GM23338 (cell line): ENCODE results near the gene CPB1. TPM values are rescaled to one million over a fixed set of nuclear protein-coding genes. Genes with fewer than 3 reads are reported as not detected.

Source experiments
- ATAC-seq: fragments of 200-7000 bp; cut with Tn5 transposase; 3 replicates; pipeline ENCODE4 v1.9.1; 2020
- DNase-seq: peaks from one replicate; pipeline ENCODE4 v3.0.0-alpha.2; 2015; ENCODE audit warnings: low spot score
- H2AFZ ChIP-seq: fragments of 200-600 bp; sonication (generic); 2 replicates; pipeline ENCODE4 v1.8.0; 2016; ENCODE audit warnings: antibody characterized with exemption, mild to moderate bottlenecking, moderate library complexity
- H3F3A ChIP-seq: fragments of 200-600 bp; sonication (generic); replicated peaks from 2 replicates; pipeline ENCODE4 v1.8.0; 2017; ENCODE audit warnings: antibody characterized with exemption, mixed run types, low read depth
- H3K27ac ChIP-seq: fragments of 200-600 bp; sonication (generic); 2 replicates; pipeline ENCODE4 v1.6.1; 2016; ENCODE audit warnings: low read depth
- H3K27me3 ChIP-seq: fragments of 200-600 bp; sonication (generic); 2 replicates; pipeline ENCODE4 v1.8.0; 2016; ENCODE audit warnings: mild to moderate bottlenecking, mixed run types, moderate library complexity; ENCODE audit not compliant: insufficient read depth
- H3K36me3 ChIP-seq: fragments of 200-600 bp; sonication (generic); 2 replicates; pipeline ENCODE4 v1.8.0; 2016; ENCODE audit warnings: mild to moderate bottlenecking; ENCODE audit not compliant: insufficient read depth
- H3K4me1 ChIP-seq: fragments of 200-600 bp; sonication (generic); 2 replicates; pipeline ENCODE4 v1.8.0; 2016; ENCODE audit warnings: mild to moderate bottlenecking, moderate library complexity; ENCODE audit not compliant: insufficient read depth
- H3K4me2 ChIP-seq: fragments of 200-600 bp; sonication (generic); 2 replicates; pipeline ENCODE4 v1.7.1; 2017; ENCODE audit warnings: mixed run types
- H3K4me3 ChIP-seq: fragments of 200-600 bp; sonication (generic); 2 replicates; pipeline ENCODE4 v1.6.1; 2016; ENCODE audit warnings: mixed run types
- H3K79me2 ChIP-seq: fragments of 200-600 bp; sonication (generic); replicated peaks from 2 replicates; pipeline ENCODE4 v1.8.0; 2017; ENCODE audit warnings: mild to moderate bottlenecking; ENCODE audit not compliant: insufficient read depth
- H3K9me2 ChIP-seq: fragments of 200-600 bp; sonication (generic); 2 replicates; pipeline ENCODE4 v1.8.0; 2017; ENCODE audit not compliant: insufficient read depth
- H4K20me1 ChIP-seq: fragments of 200-600 bp; sonication (generic); replicated peaks from 2 replicates; pipeline ENCODE4 v1.8.0; 2017; ENCODE audit warnings: mild to moderate bottlenecking; ENCODE audit not compliant: insufficient read depth
- H3K27ac Mint-ChIP-seq: 2 replicates; pipeline ENCODE4 v1.8.0; 2020; ENCODE audit warnings: inconsistent platforms, mild to moderate bottlenecking, moderate library complexity, mixed read lengths
- H3K27me3 Mint-ChIP-seq: 3 replicates; pipeline ENCODE4 v1.8.0; 2022; ENCODE audit warnings: low read depth, mild to moderate bottlenecking, moderate library complexity, mixed read lengths, inconsistent platforms; ENCODE audit not compliant: insufficient read depth, poor library complexity
- H3K36me3 Mint-ChIP-seq: 3 replicates; pipeline ENCODE4 v1.8.0; 2021; ENCODE audit warnings: low read depth, mild to moderate bottlenecking, inconsistent platforms, moderate library complexity, mixed read lengths
- H3K4me1 Mint-ChIP-seq: 3 replicates; pipeline ENCODE4 v1.8.0; 2020; ENCODE audit warnings: mild to moderate bottlenecking, inconsistent platforms, mixed read lengths
- H3K4me3 Mint-ChIP-seq: 3 replicates; pipeline ENCODE4 v1.8.0; 2021; ENCODE audit warnings: moderate library complexity, mild to moderate bottlenecking, inconsistent platforms, mixed read lengths
- H3K9me3 Mint-ChIP-seq: 3 replicates; pipeline ENCODE4 v1.8.0; 2020; ENCODE audit warnings: moderate library complexity, mild to moderate bottlenecking, inconsistent platforms, mixed read lengths
- CREB1 ChIP-seq: fragments of 250-450 bp; sonication (Bioruptor Pico); IDR thresholded peaks from 2 replicates; pipeline ENCODE4 v1.5.0; 2020; ENCODE audit warnings: low read depth, mild to moderate bottlenecking, moderate library complexity
- CTCF ChIP-seq, 2 experiments: fragments of 200-600 bp in 1 of 2; sonication (generic) in 1 of 2; conservative IDR thresholded peaks; 2 replicates each; pipeline versions ENCODE4 v1.5.1 to v1.6.1; 2016 to 2017; ENCODE audit warnings: antibody characterized with exemption in 2 of 2, low read depth in 2 of 2, mild to moderate bottlenecking in 2 of 2, moderate library complexity in 1 of 2
- ETS1 ChIP-seq: IDR thresholded peaks from 2 replicates; pipeline ENCODE4 v1.6.1; 2016; ENCODE audit warnings: antibody characterized with exemption
- EZH2 ChIP-seq: fragments of 200-600 bp; sonication (generic); IDR thresholded peaks from one replicate; pipeline ENCODE4 v1.8.0; 2017; ENCODE audit warnings: antibody characterized with exemption, mild to moderate bottlenecking, low read depth; ENCODE audit not compliant: unreplicated experiment
- JUNB ChIP-seq: IDR thresholded peaks from one replicate; pipeline ENCODE4 v1.6.1; 2016; ENCODE audit warnings: antibody characterized with exemption; ENCODE audit not compliant: unreplicated experiment
- NANOG ChIP-seq: IDR thresholded peaks from 2 replicates; pipeline ENCODE4 v1.6.1; 2016; ENCODE audit warnings: antibody characterized with exemption, borderline replicate concordance
- POLR2AphosphoS5 ChIP-seq: IDR thresholded peaks from 2 replicates; pipeline ENCODE4 v1.6.1; 2016; ENCODE audit warnings: antibody characterized with exemption, low read depth
- REST ChIP-seq: IDR thresholded peaks from one replicate; pipeline ENCODE4 v1.6.1; 2018; ENCODE audit warnings: antibody characterized with exemption; ENCODE audit not compliant: unreplicated experiment
- ZNF114 ChIP-seq: fragments of 250-450 bp; sonication (Bioruptor Pico); IDR thresholded peaks from 2 replicates; pipeline ENCODE4 v1.5.0; 2020; ENCODE audit warnings: mild to moderate bottlenecking, moderate library complexity
- ZNF331 ChIP-seq: fragments of 250-450 bp; sonication (Bioruptor Pico); IDR thresholded peaks from 2 replicates; pipeline ENCODE4 v1.5.0; 2020; ENCODE audit warnings: low read depth, mild to moderate bottlenecking, moderate library complexity
- polyA plus RNA-seq: library from polyadenylated mRNA; unstranded; fragments of >200 nt; fragmentation: Nextera tagmentation; extraction: Ambion mirVana; gene quantifications from 2 replicates; pipeline ENCODE4 v1.2.1, GENCODE V29; 2016
- total RNA-seq: library from RNA; depleted of rRNA; stranded (reverse); fragments of >200 nt; shearing (Covaris generic); gene quantifications from 2 replicates; pipeline ENCODE4 v1.2.3, GENCODE V29; 2014

The CPB1 gene
- total and polyA plus RNA-seq, 2 experiments from 2014 or later, result not detected

GRCh38 chr3:148809835-148810234 is 17.8 kb upstream of the CPB1 start:
- Mint-ChIP-seq H3K36me3 (no peaks in the 10 kb centered on the region), H3K27me3 (peaks cover 5% of the 10 kb centered on the region), H3K9me3 (peaks cover 3% of the 10 kb centered on the region; the same call in 2 of the 3 replicates), H3K4me3 (no peak overlapping the region), H3K4me1 (peaks cover 11% of the 10 kb centered on the region), H3K27ac (no peak overlapping the region)
- DNase-seq (no peak), ATAC-seq (no peak)
- no peaks in the 10 kb centered on the region for H3K36me3 ChIP-seq
- H3K9me2 ChIP-seq, result no peaks in the 10 kb centered on the region; the same call in 1 of the 2 replicates
- H3K27ac ChIP-seq, result no peak overlapping the region
- no peak overlapping the region for H3K4me2 ChIP-seq
- no peaks in the 10 kb centered on the region for H3K27me3 ChIP-seq
- TF ChIP-seq REST (no peak), NANOG (no peak), JUNB (no peak), ZNF114 (no peak)
- H3K79me2 ChIP-seq, result no peaks in the 10 kb centered on the region
- H3F3A ChIP-seq, result no peaks in the 10 kb centered on the region
- H3K4me1 ChIP-seq, result no peaks in the 10 kb centered on the region
- H4K20me1 ChIP-seq, result no peaks in the 10 kb centered on the region
- H3K4me3 ChIP-seq, result no peak overlapping the region
- no peak overlapping the region for H2AFZ ChIP-seq

- no peak overlapping the region for H3K27ac Mint-ChIP-seq
- TF ChIP-seq JUNB (no peak), ZNF331 (CRISPR knock-in tag) (no peak), CREB1 (CRISPR knock-in tag) (no peak), ZNF114 (no peak), POLR2AphosphoS5 (no peak), ETS1 (no peak), EZH2 (no peak), CTCF (conservative IDR thresholded peaks at IDR 0.05; ENCODE audit: low read depth in 2 of 2) (no peak)
These were observed 12.1 kb upstream of the CPB1 start for GRCh38 chr3:148815316-148816110.

More at GRCh38 chr3:148815316-148816110, 12.1 kb upstream of the CPB1 start:
- no peak overlapping the region for H3K27ac ChIP-seq
- Mint-ChIP-seq H3K36me3 (no peaks in the 10 kb centered on the region), H3K4me1 (peaks cover 9% of the 10 kb centered on the region), H3K4me3 (no peak overlapping the region), H3K9me3 (peaks cover 3% of the 10 kb centered on the region; the same call in 2 of the 3 replicates), H3K27me3 (peaks cover 5% of the 10 kb centered on the region)
- no peaks in the 10 kb centered on the region for H3K36me3 ChIP-seq
- DNase-seq (no peak), ATAC-seq (no peak)
- no peaks in the 10 kb centered on the region for H3K79me2 ChIP-seq
- peak overlapping the region; percentile 66; the same call in 1 of the 2 replicates for H2AFZ ChIP-seq
- no peaks in the 10 kb centered on the region for H4K20me1 ChIP-seq
- no peaks in the 10 kb centered on the region for H3F3A ChIP-seq
- H3K4me3 ChIP-seq, result no peak overlapping the region
- no peak overlapping the region for H3K4me2 ChIP-seq
- no peaks in the 10 kb centered on the region for H3K9me2 ChIP-seq
- H3K27me3 ChIP-seq, result no peaks in the 10 kb centered on the region
- peaks cover 9% of the 10 kb centered on the region for H3K4me1 ChIP-seq
